GM23248 (cell line): ENCODE data around the gene ATP9A. TPM values are rescaled to one million over a fixed set of nuclear protein-coding genes. Genes with fewer than 3 reads are reported as not detected.

Experiments
- DNase-seq: peaks from one replicate; pipeline ENCODE4 v3.0.0-alpha.2; 2015
- H2AFZ ChIP-seq: fragments of 200-600 bp; sonication (generic); 2 replicates; pipeline ENCODE4 v1.6.1; 2016; ENCODE audit warnings: antibody characterized with exemption
- H3F3A ChIP-seq: fragments of 200-600 bp; sonication (generic); 2 replicates; pipeline ENCODE4 v1.6.1; 2016; ENCODE audit warnings: mild to moderate bottlenecking, antibody characterized with exemption, mixed run types; ENCODE audit not compliant: insufficient read depth
- H3K27ac ChIP-seq: fragments of 200-600 bp; sonication (generic); 2 replicates; pipeline ENCODE4 v1.5.1; 2016; ENCODE audit warnings: mild to moderate bottlenecking
- H3K27me3 ChIP-seq: fragments of 200-600 bp; sonication (generic); replicated peaks from 2 replicates; pipeline ENCODE4 v1.6.1; 2016; ENCODE audit warnings: mild to moderate bottlenecking; ENCODE audit not compliant: insufficient read depth
- H3K36me3 ChIP-seq: fragments of 200-600 bp; sonication (generic); 2 replicates; pipeline ENCODE4 v1.6.1; 2016; ENCODE audit warnings: low read depth, mild to moderate bottlenecking
- H3K4me1 ChIP-seq: fragments of 200-600 bp; sonication (generic); 2 replicates; pipeline ENCODE4 v1.6.1; 2016; ENCODE audit warnings: mild to moderate bottlenecking; ENCODE audit not compliant: insufficient read depth
- H3K4me2 ChIP-seq: fragments of 200-600 bp; sonication (generic); one replicate; pipeline ENCODE4 v1.6.1; 2016; ENCODE audit warnings: mild to moderate bottlenecking; ENCODE audit not compliant: unreplicated experiment
- H3K4me3 ChIP-seq: fragments of 200-600 bp; sonication (generic); 2 replicates; pipeline ENCODE4 v1.5.1; 2016; ENCODE audit warnings: mild to moderate bottlenecking
- H3K79me2 ChIP-seq: fragments of 200-600 bp; sonication (generic); 2 replicates; pipeline ENCODE4 v1.6.1; 2016; ENCODE audit warnings: mild to moderate bottlenecking; ENCODE audit not compliant: insufficient read depth
- H3K9ac ChIP-seq: fragments of 200-600 bp; sonication (generic); 2 replicates; pipeline ENCODE4 v1.6.1; 2016; ENCODE audit warnings: mild to moderate bottlenecking
- H3K9me2 ChIP-seq: fragments of 200-600 bp; sonication (generic); 2 replicates; pipeline ENCODE4 v1.6.1; 2016; ENCODE audit warnings: mixed run types, mild to moderate bottlenecking, moderate library complexity; ENCODE audit not compliant: insufficient read depth
- H3K9me3 ChIP-seq: fragments of 200-600 bp; sonication (generic); one replicate; pipeline ENCODE4 v1.6.1; 2017; ENCODE audit warnings: low read depth
- H4K20me1 ChIP-seq: fragments of 200-600 bp; sonication (generic); 2 replicates; pipeline ENCODE4 v1.6.0; 2016; ENCODE audit not compliant: insufficient read depth
- EZH2 ChIP-seq: fragments of 200-600 bp; sonication (generic); IDR thresholded peaks from 2 replicates; pipeline ENCODE4 v1.6.1; 2018; ENCODE audit warnings: antibody characterized with exemption, mild to moderate bottlenecking; ENCODE audit not compliant: insufficient read depth, poor library complexity, severe bottlenecking
- EZH2phosphoT487 ChIP-seq: fragments of 200-600 bp; sonication (generic); IDR thresholded peaks from 2 replicates; pipeline ENCODE4 v1.6.1; 2018; ENCODE audit warnings: antibody characterized with exemption, moderate library complexity, mild to moderate bottlenecking, low read depth; ENCODE audit not compliant: insufficient read depth
- WGBS, 2 experiments: methylation state at CpG; one replicate each; pipeline ENCODE4 v1.1.6; 2015 to 2017; ENCODE audit warnings: low lambda C conversion rate in 2 of 2, low coverage in 1 of 2; ENCODE audit errors: missing lambda C conversion rate in 2 of 2; 5-methylcytosine and 5-hydroxymethylcytosine counted together
- in situ Hi-C: fragments of 300-500 bp; cut with MboI; formaldehyde crosslinking; loops from 2 replicates; pipeline ENCODE4 v1.15.0; 2020
- polyA plus RNA-seq: library from polyadenylated mRNA; unstranded; fragments of >200 nt; fragmentation: Nextera tagmentation; extraction: Ambion mirVana; gene quantifications from 2 replicates; pipeline ENCODE4 v1.2.1, GENCODE V29; 2016
- total RNA-seq: library from RNA; depleted of rRNA; stranded (reverse); fragments of >200 nt; shearing (Covaris generic); gene quantifications from 2 replicates; pipeline ENCODE4 v1.2.3, GENCODE V29; 2014

The ATP9A gene
- total and polyA plus RNA-seq, 2 experiments from 2014 or later, result 6.9 to 15.9 TPM

DNA sequence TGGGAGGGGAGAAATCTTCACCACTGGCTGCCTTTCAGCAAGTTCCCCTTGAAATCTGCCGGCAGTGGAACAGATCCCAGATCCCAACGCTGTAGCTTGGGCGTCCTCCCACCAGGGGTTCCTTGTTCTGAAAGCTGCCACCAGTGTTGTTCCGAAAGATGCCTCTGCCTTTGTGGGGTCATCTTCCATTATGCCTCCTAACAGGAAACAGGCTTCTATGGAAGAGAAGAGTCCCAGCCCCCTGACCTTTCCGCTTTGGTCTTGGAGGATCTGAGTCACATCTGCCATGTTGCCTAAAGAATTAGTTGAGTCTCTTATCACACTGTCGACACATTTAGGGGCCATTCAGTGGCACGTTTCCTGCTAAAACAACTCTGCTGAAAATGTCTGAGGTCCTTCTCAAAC lies 168.2 kb downstream of the ATP9A start:
- DNase-seq, result no peak

DNA sequence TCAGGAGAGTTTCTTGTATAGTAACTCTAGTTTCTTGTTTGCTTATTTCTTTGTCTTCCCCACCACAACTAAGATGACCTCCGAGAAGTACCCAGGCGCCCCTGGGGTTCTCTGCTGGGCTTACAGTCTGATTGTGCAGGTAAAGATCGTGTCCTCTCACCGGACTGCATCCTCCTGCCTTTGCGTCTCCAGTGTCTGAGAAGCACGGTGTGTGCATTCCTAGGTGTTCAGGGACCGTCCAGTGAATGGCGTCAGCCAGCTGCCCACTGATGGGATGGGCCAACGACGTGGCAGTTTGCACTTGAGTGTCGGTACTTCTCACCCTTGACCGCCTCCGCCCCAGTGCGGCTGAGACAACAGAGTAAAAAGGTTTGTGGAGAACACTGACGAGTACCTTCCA lies 169.6 kb downstream of the ATP9A start:
- DNase-seq, result no peak
- no peak overlapping the region for H3K4me2 ChIP-seq
- no peaks in the 10 kb centered on the region for H3K27me3 ChIP-seq
- in situ Hi-C loops, result loop anchor here (5.0 kb wide), 1 partner anchor 221 kb away; no protein-coding TSS in a partner anchor
- no peak overlapping the region for H3K4me3 ChIP-seq
- H3K9me2 ChIP-seq, result no peaks in the 10 kb centered on the region
- 90 to 91% methylated on average over 15 of the region's 15 CpGs for WGBS, 2 experiments
- H3F3A ChIP-seq, result no peaks in the 10 kb centered on the region
- no peak overlapping the region for H3K27ac ChIP-seq
- no peak overlapping the region for H2AFZ ChIP-seq
- TF ChIP-seq EZH2, result no peak
- no peak for TF ChIP-seq EZH2phosphoT487
- H3K4me1 ChIP-seq, result 0 out of 2 replicates have a peak, but pooled peaks cover 5% of the 10 kb centered on the region
- no peaks in the 10 kb centered on the region for H3K79me2 ChIP-seq
- no peaks in the 10 kb centered on the region for H3K36me3 ChIP-seq
- 0 out of 2 replicates have a peak, but pooled peaks cover 4% of the 10 kb centered on the region for H4K20me1 ChIP-seq
- no peaks in the 10 kb centered on the region for H3K9me3 ChIP-seq
- no peak overlapping the region for H3K9ac ChIP-seq

More for the DNA sequence above, 168.2 kb downstream of the ATP9A start:
- in situ Hi-C loops, result loop anchor here (10.0 kb wide), 1 partner anchor 615 kb away; no protein-coding TSS in a partner anchor
- Histone ChIP-seq H3K4me1 (no peaks in the 10 kb centered on the region), H2AFZ (no peak overlapping the region), H3K4me2 (no peak overlapping the region), H3K79me2 (no peaks in the 10 kb centered on the region), H3K27me3 (no peaks in the 10 kb centered on the region), H3K4me3 (no peak overlapping the region), H3K27ac (no peak overlapping the region), H3K36me3 (no peaks in the 10 kb centered on the region), H3K9ac (no peak overlapping the region), H3K9me2 (no peaks in the 10 kb centered on the region), H4K20me1 (0 out of 2 replicates have a peak, but pooled peaks cover 4% of the 10 kb centered on the region), H3K9me3 (no peaks in the 10 kb centered on the region), H3F3A (no peaks in the 10 kb centered on the region)
- 87 to 92% methylated on average over 7 of the region's 7 CpGs for WGBS, 2 experiments
- no peak for TF ChIP-seq EZH2
- TF ChIP-seq EZH2phosphoT487, result no peak

DNA sequence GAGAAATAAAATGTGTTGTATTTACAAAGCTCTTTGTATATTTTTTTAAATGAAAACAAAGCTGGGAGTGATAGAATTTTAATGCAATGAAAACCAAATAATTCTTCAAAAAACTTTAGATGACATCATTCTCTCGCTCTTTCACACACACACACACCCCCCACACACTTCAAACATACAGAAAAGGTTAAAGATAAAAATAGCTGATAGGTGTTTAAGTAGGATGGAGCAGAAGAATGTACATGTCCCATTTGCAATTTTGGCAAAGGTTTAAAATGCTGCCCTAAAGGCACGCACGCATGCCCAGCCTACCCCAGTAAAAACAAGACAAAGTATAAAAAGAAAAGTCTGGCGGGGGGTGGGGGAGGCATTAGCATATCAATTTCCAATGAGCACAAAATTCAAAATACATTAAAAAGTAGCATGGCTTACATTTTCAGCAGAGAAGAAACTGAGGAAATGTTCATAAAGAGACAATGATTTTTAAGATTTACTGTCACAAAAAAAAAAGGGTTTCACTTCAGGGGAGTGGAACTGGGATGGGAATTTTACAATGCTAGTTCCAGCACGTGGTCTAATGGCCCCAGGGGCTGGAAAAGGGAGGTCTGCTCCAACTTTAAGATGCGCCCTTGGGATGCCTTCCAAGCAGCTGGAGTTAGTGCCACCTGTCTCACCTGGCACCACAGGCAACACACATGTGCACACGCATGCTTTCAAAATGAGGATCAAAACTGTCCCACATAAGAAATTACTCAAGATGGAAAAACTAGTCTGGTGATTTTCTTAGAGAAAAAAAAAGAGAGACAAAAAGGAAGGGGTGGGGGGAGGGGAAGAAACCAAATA lies 170.6 kb downstream of the ATP9A start:
- in situ Hi-C loops, result loop anchor here (5.0 kb wide), 1 partner anchor 220 kb away; no protein-coding TSS in a partner anchor
- H3F3A ChIP-seq, result no peaks in the 10 kb centered on the region
- no peaks in the 10 kb centered on the region for H3K9me3 ChIP-seq
- H3K27me3 ChIP-seq, result no peaks in the 10 kb centered on the region
- no peak for DNase-seq
- no peak overlapping the region for H3K27ac ChIP-seq
- WGBS, 2 experiments, result 80 to 82% methylated on average over 7 of the region's 7 CpGs
- TF ChIP-seq EZH2phosphoT487 (no peak), EZH2 (no peak)
- H3K9me2 ChIP-seq, result no peaks in the 10 kb centered on the region
- H3K79me2 ChIP-seq, result no peaks in the 10 kb centered on the region
- no peak overlapping the region for H3K4me3 ChIP-seq
- H3K4me1 ChIP-seq, result 0 out of 2 replicates have a peak, but pooled peaks cover 5% of the 10 kb centered on the region
- no peak overlapping the region for H3K9ac ChIP-seq
- H4K20me1 ChIP-seq, result 0 out of 2 replicates have a peak, but pooled peaks cover 4% of the 10 kb centered on the region
- H3K36me3 ChIP-seq, result no peaks in the 10 kb centered on the region
- H3K4me2 ChIP-seq, result no peak overlapping the region
- H2AFZ ChIP-seq, result no peak overlapping the region

DNA sequence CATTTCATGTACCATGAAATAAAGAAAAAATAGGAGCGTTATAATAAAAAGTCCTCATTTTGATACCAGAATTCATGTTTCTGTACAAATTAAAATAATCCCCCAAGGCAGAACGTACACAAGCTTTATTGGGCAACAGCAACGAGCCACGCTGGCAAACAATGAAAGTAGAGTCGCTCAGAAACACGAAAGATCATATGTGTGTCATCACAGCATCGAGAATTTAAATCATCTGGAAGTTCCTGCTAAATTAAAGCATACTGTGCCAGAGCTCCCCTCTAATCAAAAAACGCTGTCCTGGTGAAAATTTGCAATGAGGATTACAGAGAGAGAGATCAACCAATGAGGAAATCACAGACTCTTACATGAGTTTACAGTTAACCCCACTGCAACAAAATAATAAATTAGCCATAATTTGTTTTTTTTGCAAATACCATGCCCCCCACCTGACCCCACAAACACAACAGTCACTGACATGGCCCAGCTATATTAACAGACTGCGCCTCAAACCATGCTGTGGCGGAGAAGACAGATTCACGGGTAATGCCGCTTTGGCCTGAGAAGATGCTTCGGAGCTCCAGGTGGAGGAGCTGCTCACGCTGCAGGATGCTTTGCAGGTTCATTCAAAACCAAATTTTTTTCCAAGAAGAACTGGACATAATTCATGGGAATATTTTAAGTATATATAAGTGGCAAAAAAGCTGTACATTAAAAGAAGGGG lies 171.4 kb downstream of the ATP9A start:
- 67 to 74% methylated on average over 14 of the region's 14 CpGs for WGBS, 2 experiments
- peak; percentile 21 for DNase-seq
- no peaks in the 10 kb centered on the region for H3K9me2 ChIP-seq
- H3K4me2 ChIP-seq, result no peak overlapping the region
- H3K4me1 ChIP-seq, result 0 out of 2 replicates have a peak, but pooled peaks cover 5% of the 10 kb centered on the region
- H2AFZ ChIP-seq, result no peak overlapping the region
- H3K9me3 ChIP-seq, result no peaks in the 10 kb centered on the region
- H3K36me3 ChIP-seq, result no peaks in the 10 kb centered on the region
- no peaks in the 10 kb centered on the region for H3K79me2 ChIP-seq
- no peaks in the 10 kb centered on the region for H3F3A ChIP-seq
- H3K9ac ChIP-seq, result no peak overlapping the region
- no peaks in the 10 kb centered on the region for H3K27me3 ChIP-seq
- H4K20me1 ChIP-seq, result 0 out of 2 replicates have a peak, but pooled peaks cover 4% of the 10 kb centered on the region
- no peak overlapping the region for H3K4me3 ChIP-seq
- TF ChIP-seq EZH2 (no peak), EZH2phosphoT487 (no peak)
- in situ Hi-C loops, result loop anchor here (5.0 kb wide), 1 partner anchor 220 kb away; no protein-coding TSS in a partner anchor
- H3K27ac ChIP-seq, result no peak overlapping the region
